HG03045 (cell line): ENCODE results near the gene ZBTB4.

Source experiments
- ATAC-seq: cut with Tn5 transposase; IDR thresholded peaks from one replicate; pipeline ENCODE4 v1.9.1; 2021; ENCODE audit warnings: mild to moderate bottlenecking, moderate library complexity; ENCODE audit not compliant: unreplicated experiment

The ZBTB4 gene, protein sequence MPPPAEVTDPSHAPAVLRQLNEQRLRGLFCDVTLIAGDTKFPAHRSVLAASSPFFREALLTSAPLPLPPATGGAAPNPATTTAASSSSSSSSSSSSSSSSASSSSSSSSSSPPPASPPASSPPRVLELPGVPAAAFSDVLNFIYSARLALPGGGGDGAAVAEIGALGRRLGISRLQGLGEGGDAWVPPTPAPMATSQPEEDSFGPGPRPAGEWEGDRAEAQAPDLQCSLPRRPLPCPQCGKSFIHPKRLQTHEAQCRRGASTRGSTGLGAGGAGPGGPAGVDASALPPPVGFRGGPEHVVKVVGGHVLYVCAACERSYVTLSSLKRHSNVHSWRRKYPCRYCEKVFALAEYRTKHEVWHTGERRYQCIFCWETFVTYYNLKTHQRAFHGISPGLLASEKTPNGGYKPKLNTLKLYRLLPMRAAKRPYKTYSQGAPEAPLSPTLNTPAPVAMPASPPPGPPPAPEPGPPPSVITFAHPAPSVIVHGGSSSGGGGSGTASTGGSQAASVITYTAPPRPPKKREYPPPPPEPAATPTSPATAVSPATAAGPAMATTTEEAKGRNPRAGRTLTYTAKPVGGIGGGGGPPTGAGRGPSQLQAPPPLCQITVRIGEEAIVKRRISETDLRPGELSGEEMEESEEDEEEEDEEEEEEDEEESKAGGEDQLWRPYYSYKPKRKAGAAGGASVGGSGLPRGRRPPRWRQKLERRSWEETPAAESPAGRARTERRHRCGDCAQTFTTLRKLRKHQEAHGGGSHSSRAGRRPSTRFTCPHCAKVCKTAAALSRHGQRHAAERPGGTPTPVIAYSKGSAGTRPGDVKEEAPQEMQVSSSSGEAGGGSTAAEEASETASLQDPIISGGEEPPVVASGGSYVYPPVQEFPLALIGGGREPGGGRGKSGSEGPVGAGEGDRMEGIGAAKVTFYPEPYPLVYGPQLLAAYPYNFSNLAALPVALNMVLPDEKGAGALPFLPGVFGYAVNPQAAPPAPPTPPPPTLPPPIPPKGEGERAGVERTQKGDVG

DNA sequence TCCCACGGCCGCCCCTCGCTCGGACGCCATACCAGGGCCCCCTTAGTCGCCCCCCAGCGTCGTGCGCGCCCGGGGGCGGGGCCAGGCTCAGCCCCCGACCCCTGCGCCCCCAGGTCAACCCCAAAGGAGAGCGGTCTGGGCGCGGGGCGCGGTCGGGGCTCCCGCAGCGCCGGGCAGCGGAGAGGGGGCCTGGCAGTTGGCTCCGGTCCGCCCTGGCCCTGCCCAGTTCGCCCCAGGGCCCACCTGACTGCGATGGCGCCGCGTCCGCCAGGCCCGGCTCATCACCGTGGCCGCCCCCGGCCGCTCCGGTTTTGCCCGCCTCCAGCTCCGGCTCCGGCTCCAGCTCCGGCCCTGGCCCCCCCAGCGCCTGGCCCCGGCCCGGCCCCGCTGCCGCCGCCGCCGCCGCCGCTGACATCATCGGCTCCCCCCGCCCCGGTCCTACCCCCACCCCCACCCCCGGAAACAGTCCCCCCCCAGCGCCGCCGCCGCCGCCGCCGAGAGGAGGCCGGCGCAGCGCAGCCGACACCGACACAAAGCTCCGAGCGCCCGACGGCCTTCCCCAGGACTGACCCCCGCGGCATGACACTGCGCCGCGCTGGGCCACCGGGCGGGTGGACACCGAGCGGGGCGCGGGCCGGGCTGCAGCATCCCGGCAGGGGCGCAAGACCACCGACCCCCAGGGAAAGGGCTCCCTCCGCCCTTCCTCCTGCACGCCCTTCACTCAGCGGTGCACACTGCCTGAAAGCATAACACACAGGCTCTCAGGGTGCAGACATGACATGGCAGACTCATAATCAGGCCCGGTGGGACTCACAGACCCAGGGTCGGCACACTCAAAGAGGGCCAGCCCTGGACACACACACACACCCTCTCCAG lies at the start of gene ZBTB4:
Gene ZBTB4 (minus strand): TSS at position 419 of the 876 bp plus-strand sequence. CDS start 12,830 bp downstream, outside the sequence.
- no peak for ATAC-seq

DNA sequence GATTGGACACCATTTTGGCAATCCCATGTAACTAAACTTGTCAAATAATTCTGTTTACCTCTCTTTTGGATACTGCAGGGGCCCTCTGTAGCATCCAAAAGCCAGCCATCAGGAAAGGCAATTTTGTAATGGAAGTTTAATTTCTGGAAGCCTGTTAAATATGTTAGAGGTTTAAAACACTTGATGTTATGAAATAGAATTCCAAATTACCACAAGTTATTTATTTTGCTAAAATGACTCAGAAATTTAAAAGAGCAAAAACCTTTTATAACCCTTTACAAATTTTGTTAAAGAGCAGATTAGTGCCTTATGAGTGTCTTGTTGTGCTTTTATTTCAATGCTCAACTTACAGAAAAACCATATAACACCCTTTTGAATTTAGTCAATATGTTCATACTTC lies 49.4 kb upstream of the ZBTB4 start:
- ATAC-seq, result no peak

GRCh38 chr17:7523033-7523432 lies 43.6 kb upstream of the ZBTB4 start:
- ATAC-seq, result no peak

GRCh38 chr17:7515911-7516610 lies 36.6 kb upstream of the ZBTB4 start:
- ATAC-seq, result no peak

GRCh38 chr17:7513850-7514419 lies 34.5 kb upstream of the ZBTB4 start:
- ATAC-seq, result no peak

- ATAC-seq, result no peak
These were observed 33.6 kb upstream of the ZBTB4 start for GRCh38 chr17:7512824-7513540.

DNA sequence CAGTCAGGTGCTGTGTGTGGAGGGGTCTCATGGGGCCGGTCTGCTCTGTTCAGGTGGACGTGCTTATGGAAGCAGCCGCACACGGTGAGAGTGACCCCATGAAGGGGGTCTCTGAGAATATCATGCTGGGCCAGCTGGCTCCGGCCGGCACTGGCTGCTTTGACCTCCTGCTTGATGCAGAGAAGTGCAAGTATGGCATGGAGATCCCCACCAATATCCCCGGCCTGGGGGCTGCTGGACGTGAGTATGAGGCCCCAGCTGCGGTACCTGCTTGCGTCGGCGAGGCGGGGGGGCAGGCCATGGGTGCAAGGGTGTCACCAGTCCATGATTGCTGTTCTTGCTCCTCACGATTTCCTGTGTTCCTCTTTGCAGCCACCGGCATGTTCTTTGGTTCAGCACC lies 32.7 kb upstream of the ZBTB4 start:
- no peak for ATAC-seq

- ATAC-seq, result no peak
These were observed 31.7 kb upstream of the ZBTB4 start for GRCh38 chr17:7511108-7511507.

DNA sequence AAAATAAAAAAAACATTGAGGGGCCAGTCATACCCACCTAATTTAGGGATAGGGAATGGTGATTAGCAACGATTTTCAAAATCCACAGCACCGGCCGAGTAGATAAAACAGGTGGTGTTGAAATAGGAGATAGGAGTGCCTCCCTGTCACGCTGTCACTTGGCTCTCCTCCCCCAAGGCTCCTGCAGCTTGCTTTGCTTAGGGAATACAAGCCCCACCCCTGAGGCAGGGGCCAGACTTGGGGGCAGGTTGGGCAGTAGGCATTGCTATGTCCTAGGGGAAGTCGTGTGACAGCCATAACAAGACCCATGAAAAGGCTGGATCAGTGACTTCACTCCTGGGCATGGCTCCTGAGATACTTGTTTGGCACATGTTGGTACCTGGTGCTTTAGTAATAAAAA lies 30.5 kb upstream of the ZBTB4 start:
- ATAC-seq, result no peak

- no peak for ATAC-seq
These were observed 29.4 kb upstream of the ZBTB4 start for GRCh38 chr17:7508846-7509245.

DNA sequence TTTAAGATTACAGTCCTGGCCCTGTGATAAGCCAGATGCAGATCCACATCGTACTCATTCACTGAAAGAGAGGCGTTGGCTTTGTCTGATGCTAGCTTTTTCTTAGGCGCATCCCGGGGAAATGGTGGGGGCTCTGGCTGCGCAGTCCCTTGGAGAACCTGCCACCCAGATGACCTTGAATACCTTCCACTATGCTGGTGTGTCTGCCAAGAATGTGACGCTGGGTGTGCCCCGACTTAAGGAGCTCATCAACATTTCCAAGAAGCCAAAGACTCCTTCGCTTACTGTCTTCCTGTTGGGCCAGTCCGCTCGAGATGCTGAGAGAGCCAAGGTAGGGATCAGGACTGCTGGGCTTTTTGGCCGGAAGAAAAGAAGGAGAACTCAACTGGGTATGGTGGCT lies 28.7 kb upstream of the ZBTB4 start:
- ATAC-seq, result no peak

DNA sequence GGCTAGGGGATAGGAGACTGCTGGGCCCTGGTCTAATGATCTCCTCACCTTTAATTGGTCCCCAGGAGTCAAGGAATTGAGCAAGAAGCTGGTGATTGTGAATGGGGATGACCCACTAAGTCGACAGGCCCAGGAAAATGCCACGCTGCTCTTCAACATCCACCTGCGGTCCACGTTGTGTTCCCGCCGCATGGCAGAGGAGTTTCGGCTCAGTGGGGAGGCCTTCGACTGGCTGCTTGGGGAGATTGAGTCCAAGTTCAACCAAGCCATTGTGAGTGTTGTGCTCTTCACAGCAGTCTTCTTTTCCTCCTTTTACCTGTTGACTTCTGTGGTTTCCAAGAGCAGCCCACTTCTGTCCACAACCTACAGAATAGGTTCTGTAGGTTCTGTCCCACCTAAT lies 24.1 kb upstream of the ZBTB4 start:
- ATAC-seq, result no peak

DNA sequence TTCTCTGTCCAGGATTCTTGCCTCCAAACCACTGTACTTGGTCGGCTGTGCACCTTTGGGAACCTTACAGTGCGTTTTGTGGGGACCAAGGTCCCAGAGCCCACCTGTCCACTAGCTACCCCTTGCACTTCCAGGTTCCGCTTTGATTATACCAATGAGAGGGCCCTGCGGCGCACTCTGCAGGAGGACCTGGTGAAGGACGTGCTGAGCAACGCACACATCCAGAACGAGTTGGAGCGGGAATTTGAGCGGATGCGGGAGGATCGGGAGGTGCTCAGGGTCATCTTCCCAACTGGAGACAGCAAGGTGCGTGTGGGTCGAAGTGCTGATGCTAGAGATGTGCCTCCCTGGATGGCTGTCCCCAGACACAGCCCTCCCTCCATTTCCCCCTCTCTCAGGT lies 23.6 kb upstream of the ZBTB4 start:
- ATAC-seq, result no peak

DNA sequence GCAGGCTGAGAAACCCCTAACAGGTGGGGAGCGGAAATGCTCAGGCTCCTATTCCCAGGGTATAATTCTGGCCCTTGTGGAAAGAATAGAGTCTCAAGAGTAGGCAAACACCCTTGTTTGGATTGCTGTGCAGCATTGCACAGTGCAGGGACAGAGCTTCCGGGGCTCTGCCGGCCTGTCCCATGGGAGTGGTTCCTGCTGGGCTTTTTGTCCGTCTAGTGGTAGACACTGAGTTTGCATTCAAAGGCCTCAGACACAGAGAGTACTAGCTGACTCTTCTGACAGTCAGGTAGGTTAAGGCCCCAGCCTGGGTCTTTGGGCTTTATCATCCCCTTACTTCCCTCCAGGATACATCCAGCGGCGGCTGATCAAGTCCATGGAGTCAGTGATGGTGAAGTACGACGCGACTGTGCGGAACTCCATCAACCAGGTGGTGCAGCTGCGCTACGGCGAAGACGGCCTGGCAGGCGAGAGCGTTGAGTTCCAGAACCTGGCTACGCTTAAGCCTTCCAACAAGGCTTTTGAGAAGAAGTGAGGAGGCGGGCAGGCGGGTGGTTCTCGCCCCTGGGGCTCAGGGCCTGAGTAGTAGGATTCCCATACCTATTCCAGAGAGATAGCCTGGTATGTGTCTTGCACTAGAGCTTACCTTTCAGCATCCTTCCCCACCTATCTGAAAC lies 22.9 kb upstream of the ZBTB4 start:
- ATAC-seq, result no peak

DNA sequence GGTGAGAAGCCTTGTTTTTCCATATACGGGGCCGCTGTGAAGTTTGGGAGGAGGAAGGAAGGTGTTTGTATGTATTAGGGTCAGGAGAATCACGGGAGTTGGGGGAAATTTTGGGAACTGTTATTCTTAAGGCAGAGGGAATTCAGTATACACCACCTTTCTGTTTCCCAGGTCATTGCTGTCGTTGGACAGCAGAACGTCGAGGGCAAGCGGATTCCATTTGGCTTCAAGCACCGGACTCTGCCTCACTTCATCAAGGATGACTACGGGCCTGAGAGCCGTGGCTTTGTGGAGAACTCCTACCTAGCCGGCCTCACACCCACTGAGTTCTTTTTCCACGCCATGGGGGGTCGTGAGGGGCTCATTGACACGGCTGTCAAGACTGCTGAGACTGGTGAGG lies 22.3 kb upstream of the ZBTB4 start:
- ATAC-seq, result no peak

GRCh38 chr17:7499161-7499560 lies 19.7 kb upstream of the ZBTB4 start:
- no peak for ATAC-seq

GRCh38 chr17:7497636-7498035 lies 18.2 kb upstream of the ZBTB4 start:
- no peak for ATAC-seq

DNA sequence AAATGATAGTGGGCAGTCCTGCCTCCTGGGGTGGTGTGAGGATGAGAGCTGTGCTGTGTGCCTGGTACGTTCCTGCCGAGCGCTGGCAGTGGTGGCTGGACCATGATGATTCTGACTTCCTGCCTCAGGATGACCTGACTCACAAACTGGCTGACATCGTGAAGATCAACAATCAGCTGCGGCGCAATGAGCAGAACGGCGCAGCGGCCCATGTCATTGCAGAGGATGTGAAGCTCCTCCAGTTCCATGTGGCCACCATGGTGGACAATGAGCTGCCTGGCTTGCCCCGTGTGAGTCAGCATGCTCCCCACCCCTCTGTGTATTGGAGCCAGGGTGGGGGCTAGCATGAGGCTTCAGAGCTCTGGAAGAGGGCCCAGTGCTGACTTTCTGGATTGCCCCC lies 17.8 kb upstream of the ZBTB4 start:
- no peak for ATAC-seq
